Measurements from ENCODE around the gene SLC5A12.

Gene SLC5A12

GRCh38 chr11:26703411-26704191 lies 18.3 kb downstream of the SLC5A12 start:
- H3K9me3 ChIP-seq (ENCODE audit: insufficient read depth, low read length) = no peaks in the 10 kb centered on the region
- no peak overlapping the region for H3K9ac ChIP-seq (ENCODE audit: low read length)

GRCh38 chr11:26702406-26702805 lies 19.5 kb downstream of the SLC5A12 start:
- Histone ChIP-seq H3K9me3 (ENCODE audit: insufficient read depth, low read length) (no peaks in the 10 kb centered on the region), H3K36me3 (ENCODE audit: low read length) (no peaks in the 10 kb centered on the region), H3K9me2 (replicated peaks; ENCODE audit: insufficient read depth, low read length) (no peaks in the 10 kb centered on the region), H3K27me3 (ENCODE audit: low read length) (no peaks in the 10 kb centered on the region), H2AFZ (ENCODE audit: low read depth, low read length, severe bottlenecking) (no peak overlapping the region), H3K27ac (ENCODE audit: low read depth, low read length) (no peak overlapping the region), H3K9ac (ENCODE audit: low read length) (no peak overlapping the region), H3K4me2 (ENCODE audit: low read depth, low read length, poor library complexity, severe bottlenecking) (no peak overlapping the region), H3K4me3 (ENCODE audit: insufficient read depth, low read length, poor library complexity, severe bottlenecking) (no peak overlapping the region), H4K20me1 (ENCODE audit: low read depth, low read length) (no peaks in the 10 kb centered on the region), H3K79me2 (ENCODE audit: insufficient read depth, low read length) (no peaks in the 10 kb centered on the region), H3F3A (ENCODE audit: insufficient read depth) (no peaks in the 10 kb centered on the region)
- TF ChIP-seq EZH2phosphoT487 (conservative IDR thresholded peaks at IDR 0.05; ENCODE audit: low read length) (no peak), CTCF (IDR thresholded peaks at IDR 0.05; ENCODE audit: insufficient read depth, low read length, poor library complexity, severe bottlenecking) (no peak)

More at GRCh38 chr11:26703411-26704191, 18.3 kb downstream of the SLC5A12 start:
- no peak overlapping the region for H3K4me3 ChIP-seq (ENCODE audit: insufficient read depth, low read length, poor library complexity, severe bottlenecking)
- H3F3A ChIP-seq (ENCODE audit: insufficient read depth) = no peaks in the 10 kb centered on the region
- no peak overlapping the region for H2AFZ ChIP-seq (ENCODE audit: low read depth, low read length, severe bottlenecking)
- H3K79me2 ChIP-seq (ENCODE audit: insufficient read depth, low read length) = no peaks in the 10 kb centered on the region
- H3K27me3 ChIP-seq (ENCODE audit: low read length) = no peaks in the 10 kb centered on the region
- H3K36me3 ChIP-seq (ENCODE audit: low read length) = no peaks in the 10 kb centered on the region
- no peaks in the 10 kb centered on the region for H4K20me1 ChIP-seq (ENCODE audit: low read depth, low read length)
- no peaks in the 10 kb centered on the region for H3K9me2 ChIP-seq (replicated peaks; ENCODE audit: insufficient read depth, low read length)
- TF ChIP-seq CTCF (IDR thresholded peaks at IDR 0.05; ENCODE audit: insufficient read depth, low read length, poor library complexity, severe bottlenecking) (no peak), EZH2phosphoT487 (conservative IDR thresholded peaks at IDR 0.05; ENCODE audit: low read length) (no peak)
- no peak overlapping the region for H3K4me2 ChIP-seq (ENCODE audit: low read depth, low read length, poor library complexity, severe bottlenecking)
- H3K27ac ChIP-seq (ENCODE audit: low read depth, low read length) = no peak overlapping the region

- H3K79me2 ChIP-seq (ENCODE audit: insufficient read depth, low read length) = no peaks in the 10 kb centered on the region
- no peaks in the 10 kb centered on the region for H3F3A ChIP-seq (ENCODE audit: insufficient read depth)
- no peaks in the 10 kb centered on the region for H3K9me2 ChIP-seq (replicated peaks; ENCODE audit: insufficient read depth, low read length)
- no peak overlapping the region for H2AFZ ChIP-seq (ENCODE audit: low read depth, low read length, severe bottlenecking)
- no peaks in the 10 kb centered on the region for H4K20me1 ChIP-seq (ENCODE audit: low read depth, low read length)
- H3K27me3 ChIP-seq (ENCODE audit: low read length) = no peaks in the 10 kb centered on the region
- H3K4me2 ChIP-seq (ENCODE audit: low read depth, low read length, poor library complexity, severe bottlenecking) = no peak overlapping the region
- no peak overlapping the region for H3K27ac ChIP-seq (ENCODE audit: low read depth, low read length)
- H3K4me3 ChIP-seq (ENCODE audit: insufficient read depth, low read length, poor library complexity, severe bottlenecking) = no peak overlapping the region
- no peak overlapping the region for H3K9ac ChIP-seq (ENCODE audit: low read length)
- no peaks in the 10 kb centered on the region for H3K36me3 ChIP-seq (ENCODE audit: low read length)
- H3K9me3 ChIP-seq (ENCODE audit: insufficient read depth, low read length) = no peaks in the 10 kb centered on the region
- TF ChIP-seq EZH2phosphoT487 (conservative IDR thresholded peaks at IDR 0.05; ENCODE audit: low read length) (no peak), CTCF (IDR thresholded peaks at IDR 0.05; ENCODE audit: insufficient read depth, low read length, poor library complexity, severe bottlenecking) (no peak)
These were observed 21.2 kb downstream of the SLC5A12 start for GRCh38 chr11:26700574-26701235.
